Measurements from ENCODE around the gene RAD50. TPM values are rescaled to one million over a fixed set of nuclear protein-coding genes. Genes with fewer than 3 reads are reported as not detected.

Gene RAD50
- total RNA-seq, 2 donors from 2014 or later = 49.7 to 50.7 TPM

DNA sequence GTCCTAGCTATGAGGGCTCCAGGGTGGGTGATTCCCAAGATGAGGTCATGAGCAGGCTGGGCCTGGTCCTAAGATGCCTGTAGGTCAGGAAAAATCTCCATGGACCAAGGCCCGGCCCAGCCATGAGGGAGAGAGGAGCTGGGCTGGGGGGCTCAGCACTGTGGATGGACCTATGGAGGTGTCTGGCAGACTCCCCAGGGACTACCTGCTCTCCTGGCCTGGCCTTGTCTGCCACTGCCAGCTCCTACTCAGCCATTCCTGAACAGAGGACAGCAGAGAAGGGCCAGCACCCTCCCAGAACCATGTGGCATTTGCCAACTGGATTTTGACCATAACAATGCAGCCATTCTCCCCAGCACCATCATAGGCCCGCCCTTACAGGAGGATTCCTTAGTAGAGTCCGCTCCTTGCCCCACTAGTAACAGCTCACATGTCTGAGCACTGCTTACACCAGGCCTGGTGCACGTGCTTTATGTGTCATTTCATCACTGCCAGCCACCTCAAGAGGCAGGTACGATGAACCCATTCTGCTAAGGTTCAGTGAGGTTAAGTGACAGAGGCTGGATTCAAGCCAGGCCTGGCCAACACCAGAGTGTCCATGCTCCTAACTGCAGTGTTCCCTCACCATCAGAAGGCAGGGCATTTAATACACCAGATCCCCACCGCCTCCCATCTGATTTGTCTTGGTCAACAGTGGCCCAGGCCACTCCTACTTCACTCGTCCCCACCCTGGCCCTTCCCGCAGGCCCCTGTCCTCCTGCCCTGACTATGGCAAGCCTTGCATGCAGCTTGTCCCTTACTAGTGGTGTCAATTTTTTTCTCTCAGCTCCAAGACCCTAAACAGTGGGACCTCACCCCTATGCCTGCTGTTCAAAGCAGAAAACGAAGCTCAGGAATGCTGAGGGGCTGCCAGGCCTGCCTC, 101.9 kb downstream of the RAD50 start:
- Histone ChIP-seq H3K9ac (ENCODE audit: extremely low read depth, low read length, poor library complexity, severe bottlenecking) (no peak overlapping the region), H3K27me3 (ENCODE audit: control insufficient read depth, insufficient read depth, low read length, poor library complexity, severe bottlenecking) (peaks cover 44% of the 10 kb centered on the region), H3K27ac (ENCODE audit: low read depth, low read length) (no peak overlapping the region), H3K4me3 (ENCODE audit: low read length) (no peak overlapping the region), H3K9me3 (ENCODE audit: control insufficient read depth, low read length) (no peaks in the 10 kb centered on the region), H3K36me3 (ENCODE audit: control insufficient read depth, insufficient read depth, low read length) (no peaks in the 10 kb centered on the region), H3K4me1 (ENCODE audit: control insufficient read depth, insufficient read depth, low read length) (no peaks in the 10 kb centered on the region)
- no peak overlapping the region for H3K27ac Mint-ChIP-seq
- H3K27me3 Mint-ChIP-seq (ENCODE audit: insufficient read depth) = peaks cover 44% of the 10 kb centered on the region
- TF ChIP-seq, protein P1, sequence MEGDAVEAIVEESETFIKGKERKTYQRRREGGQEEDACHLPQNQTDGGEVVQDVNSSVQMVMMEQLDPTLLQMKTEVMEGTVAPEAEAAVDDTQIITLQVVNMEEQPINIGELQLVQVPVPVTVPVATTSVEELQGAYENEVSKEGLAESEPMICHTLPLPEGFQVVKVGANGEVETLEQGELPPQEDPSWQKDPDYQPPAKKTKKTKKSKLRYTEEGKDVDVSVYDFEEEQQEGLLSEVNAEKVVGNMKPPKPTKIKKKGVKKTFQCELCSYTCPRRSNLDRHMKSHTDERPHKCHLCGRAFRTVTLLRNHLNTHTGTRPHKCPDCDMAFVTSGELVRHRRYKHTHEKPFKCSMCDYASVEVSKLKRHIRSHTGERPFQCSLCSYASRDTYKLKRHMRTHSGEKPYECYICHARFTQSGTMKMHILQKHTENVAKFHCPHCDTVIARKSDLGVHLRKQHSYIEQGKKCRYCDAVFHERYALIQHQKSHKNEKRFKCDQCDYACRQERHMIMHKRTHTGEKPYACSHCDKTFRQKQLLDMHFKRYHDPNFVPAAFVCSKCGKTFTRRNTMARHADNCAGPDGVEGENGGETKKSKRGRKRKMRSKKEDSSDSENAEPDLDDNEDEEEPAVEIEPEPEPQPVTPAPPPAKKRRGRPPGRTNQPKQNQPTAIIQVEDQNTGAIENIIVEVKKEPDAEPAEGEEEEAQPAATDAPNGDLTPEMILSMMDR (conservative IDR thresholded peaks at IDR 0.05) = no peak
- H3K36me3 Mint-ChIP-seq (ENCODE audit: low read depth) = peaks cover 2% of the 10 kb centered on the region
- no peak for DNase-seq
- peaks cover 5% of the 10 kb centered on the region for H3K9me3 Mint-ChIP-seq
- H3K4me1 Mint-ChIP-seq = peaks cover 8% of the 10 kb centered on the region
- 91 to 92% methylated on average over 7 to 9 of the region's 9 CpGs for WGBS, 2 experiments (ENCODE audit: insufficient coverage in 1 of 2, insufficient read length in 1 of 2)
- no peak overlapping the region for H3K4me3 Mint-ChIP-seq

DNA sequence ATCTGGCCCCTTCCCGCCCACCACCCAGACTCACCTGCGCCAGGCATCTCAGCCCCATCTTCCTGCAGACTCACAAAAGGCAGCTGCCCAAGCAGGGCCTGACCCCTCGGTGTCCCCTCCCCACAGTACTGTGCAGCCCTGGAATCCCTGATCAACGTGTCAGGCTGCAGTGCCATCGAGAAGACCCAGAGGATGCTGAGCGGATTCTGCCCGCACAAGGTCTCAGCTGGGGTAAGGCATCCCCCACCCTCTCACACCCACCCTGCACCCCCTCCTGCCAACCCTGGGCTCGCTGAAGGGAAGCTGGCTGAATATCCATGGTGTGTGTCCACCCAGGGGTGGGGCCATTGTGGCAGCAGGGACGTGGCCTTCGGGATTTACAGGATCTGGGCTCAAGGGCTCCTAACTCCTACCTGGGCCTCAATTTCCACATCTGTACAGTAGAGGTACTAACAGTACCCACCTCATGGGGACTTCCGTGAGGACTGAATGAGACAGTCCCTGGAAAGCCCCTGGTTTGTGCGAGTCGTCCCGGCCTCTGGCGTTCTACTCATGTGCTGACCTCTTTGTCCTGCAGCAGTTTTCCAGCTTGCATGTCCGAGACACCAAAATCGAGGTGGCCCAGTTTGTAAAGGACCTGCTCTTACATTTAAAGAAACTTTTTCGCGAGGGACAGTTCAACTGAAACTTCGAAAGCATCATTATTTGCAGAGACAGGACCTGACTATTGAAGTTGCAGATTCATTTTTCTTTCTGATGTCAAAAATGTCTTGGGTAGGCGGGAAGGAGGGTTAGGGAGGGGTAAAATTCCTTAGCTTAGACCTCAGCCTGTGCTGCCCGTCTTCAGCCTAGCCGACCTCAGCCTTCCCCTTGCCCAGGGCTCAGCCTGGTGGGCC, 103.1 kb downstream of the RAD50 start:
- Mint-ChIP-seq H3K4me3 (no peak overlapping the region), H3K4me1 (peaks cover 15% of the 10 kb centered on the region), H3K27me3 (ENCODE audit: insufficient read depth) (peaks cover 32% of the 10 kb centered on the region), H3K36me3 (ENCODE audit: low read depth) (peaks cover under 1% of the 10 kb centered on the region), H3K27ac (no peak overlapping the region), H3K9me3 (peaks cover 4% of the 10 kb centered on the region)
- 93 to 94% methylated on average over 13 to 23 of the region's 23 CpGs for WGBS, 2 experiments (ENCODE audit: insufficient coverage in 1 of 2, insufficient read length in 1 of 2)
- Histone ChIP-seq H3K36me3 (ENCODE audit: control insufficient read depth, insufficient read depth, low read length) (no peaks in the 10 kb centered on the region), H3K27me3 (ENCODE audit: control insufficient read depth, insufficient read depth, low read length, poor library complexity, severe bottlenecking) (peaks cover 32% of the 10 kb centered on the region), H3K9ac (ENCODE audit: extremely low read depth, low read length, poor library complexity, severe bottlenecking) (no peak overlapping the region), H3K4me3 (ENCODE audit: low read length) (no peak overlapping the region), H3K4me1 (ENCODE audit: control insufficient read depth, insufficient read depth, low read length) (peaks cover 9% of the 10 kb centered on the region), H3K27ac (ENCODE audit: low read depth, low read length) (no peak overlapping the region), H3K9me3 (ENCODE audit: control insufficient read depth, low read length) (no peaks in the 10 kb centered on the region)
- DNase-seq = no peak
- TF ChIP-seq, protein P1 (conservative IDR thresholded peaks at IDR 0.05) = no peak

DNA sequence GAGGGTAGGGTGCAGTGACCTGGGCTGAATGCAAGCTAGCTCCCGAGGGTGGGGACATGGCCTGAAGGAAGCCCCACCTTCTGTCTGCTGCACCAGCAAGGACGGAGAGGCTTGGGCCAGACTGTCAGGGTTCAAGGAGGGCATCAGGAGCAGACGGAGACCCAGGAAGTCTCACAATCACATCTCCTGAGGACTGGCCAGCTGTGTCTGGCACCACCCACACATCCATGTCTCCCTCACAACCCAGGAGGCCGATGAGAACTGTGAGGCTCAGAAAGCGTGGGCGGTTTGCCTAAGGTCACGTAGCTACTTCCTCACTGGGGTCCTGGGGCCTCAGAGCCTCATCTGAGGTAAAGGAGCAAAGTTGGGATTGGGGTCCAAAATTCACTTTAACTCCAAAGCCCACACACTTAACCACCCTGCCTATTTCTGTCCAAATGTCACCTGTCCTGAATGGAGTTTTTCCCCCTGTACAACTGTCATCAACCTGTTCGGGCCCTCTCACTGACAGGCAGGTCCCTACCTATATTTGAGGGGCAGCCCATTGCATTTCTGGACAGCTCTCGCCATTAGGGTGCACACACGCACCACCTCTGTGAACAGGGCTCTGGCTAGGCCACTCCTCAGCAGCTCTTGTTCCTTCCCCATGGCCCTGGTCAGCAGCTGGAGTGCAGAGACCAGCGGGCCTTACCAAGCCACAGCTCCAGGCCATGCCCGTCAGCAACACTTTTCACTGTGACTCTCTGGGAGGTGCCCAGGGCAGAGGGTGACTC, 104.6 kb downstream of the RAD50 start:
- H3K4me3 Mint-ChIP-seq = no peak overlapping the region
- WGBS, 2 experiments (ENCODE audit: insufficient coverage in 1 of 2, insufficient read length in 1 of 2) = 91 to 93% methylated on average over 8 to 12 of the region's 12 CpGs
- H3K4me1 Mint-ChIP-seq = peaks cover 16% of the 10 kb centered on the region
- Histone ChIP-seq H3K36me3 (ENCODE audit: control insufficient read depth, insufficient read depth, low read length) (no peaks in the 10 kb centered on the region), H3K27me3 (ENCODE audit: control insufficient read depth, insufficient read depth, low read length, poor library complexity, severe bottlenecking) (peaks cover 16% of the 10 kb centered on the region), H3K27ac (ENCODE audit: low read depth, low read length) (no peak overlapping the region), H3K9me3 (ENCODE audit: control insufficient read depth, low read length) (no peaks in the 10 kb centered on the region), H3K9ac (ENCODE audit: extremely low read depth, low read length, poor library complexity, severe bottlenecking) (no peak overlapping the region), H3K4me3 (ENCODE audit: low read length) (no peak overlapping the region), H3K4me1 (ENCODE audit: control insufficient read depth, insufficient read depth, low read length) (peaks cover 9% of the 10 kb centered on the region)
- TF ChIP-seq, protein P1 (conservative IDR thresholded peaks at IDR 0.05) = no peak
- H3K27me3 Mint-ChIP-seq (ENCODE audit: insufficient read depth) = peaks cover 20% of the 10 kb centered on the region
- H3K27ac Mint-ChIP-seq = no peak overlapping the region
- DNase-seq = no peak
- H3K9me3 Mint-ChIP-seq = no peaks in the 10 kb centered on the region
- no peaks in the 10 kb centered on the region for H3K36me3 Mint-ChIP-seq (ENCODE audit: low read depth)
